RCC 7860 (cell line): ENCODE measurements around the gene FNDC3B.

ENCODE experiments used
- DNase-seq: peaks from one replicate; pipeline ENCODE4 v3.0.0-alpha.2; 2015; ENCODE audit warnings: low spot score
- FAIRE-seq: peaks from 2 replicates; lab custom pipeline; 2012; peaks lifted over from hg19 to GRCh38; lab: Jason Lieb, UNC

FNDC3B gene

DNA sequence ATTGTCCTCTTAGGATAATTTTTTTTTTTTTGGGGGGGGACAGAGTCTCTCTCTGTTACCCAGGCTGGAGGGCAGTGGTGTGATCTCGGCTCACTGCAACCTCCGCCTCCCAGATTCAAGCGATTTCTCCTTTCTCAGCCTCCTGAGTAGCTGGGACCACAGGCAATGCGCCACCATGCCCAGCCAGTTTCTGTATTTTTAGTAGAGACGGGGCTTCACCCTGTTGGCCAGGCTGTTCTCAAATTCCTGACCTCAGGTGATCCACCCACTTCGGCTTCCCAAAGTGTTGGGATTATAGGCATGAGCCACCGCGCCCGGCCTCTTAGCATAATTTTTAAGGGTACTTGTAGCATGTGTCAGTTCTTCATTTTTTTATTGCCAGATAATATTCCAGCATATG lies 122.6 kb downstream of the FNDC3B start:
- FAIRE-seq = no peak
- no peak for DNase-seq

DNA sequence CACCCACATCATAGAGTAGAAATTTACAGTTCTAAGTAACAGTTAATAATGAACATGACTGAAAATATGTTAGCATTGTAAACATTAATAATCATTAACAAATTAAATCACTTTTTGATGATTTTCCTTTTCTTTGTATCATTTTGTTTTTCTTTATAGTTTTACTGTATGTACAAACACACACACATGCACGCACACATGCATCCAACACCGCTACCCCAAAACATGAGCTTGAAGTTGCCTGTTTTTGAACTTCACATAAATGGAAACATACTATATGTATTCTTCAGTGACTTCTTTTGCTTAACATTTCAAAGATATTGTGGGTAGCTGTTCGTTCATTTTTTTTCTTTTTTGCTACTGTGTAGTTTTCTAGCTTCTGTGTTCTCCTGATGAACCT lies 123.9 kb downstream of the FNDC3B start:
- no peak for DNase-seq
- no peak for FAIRE-seq

DNA sequence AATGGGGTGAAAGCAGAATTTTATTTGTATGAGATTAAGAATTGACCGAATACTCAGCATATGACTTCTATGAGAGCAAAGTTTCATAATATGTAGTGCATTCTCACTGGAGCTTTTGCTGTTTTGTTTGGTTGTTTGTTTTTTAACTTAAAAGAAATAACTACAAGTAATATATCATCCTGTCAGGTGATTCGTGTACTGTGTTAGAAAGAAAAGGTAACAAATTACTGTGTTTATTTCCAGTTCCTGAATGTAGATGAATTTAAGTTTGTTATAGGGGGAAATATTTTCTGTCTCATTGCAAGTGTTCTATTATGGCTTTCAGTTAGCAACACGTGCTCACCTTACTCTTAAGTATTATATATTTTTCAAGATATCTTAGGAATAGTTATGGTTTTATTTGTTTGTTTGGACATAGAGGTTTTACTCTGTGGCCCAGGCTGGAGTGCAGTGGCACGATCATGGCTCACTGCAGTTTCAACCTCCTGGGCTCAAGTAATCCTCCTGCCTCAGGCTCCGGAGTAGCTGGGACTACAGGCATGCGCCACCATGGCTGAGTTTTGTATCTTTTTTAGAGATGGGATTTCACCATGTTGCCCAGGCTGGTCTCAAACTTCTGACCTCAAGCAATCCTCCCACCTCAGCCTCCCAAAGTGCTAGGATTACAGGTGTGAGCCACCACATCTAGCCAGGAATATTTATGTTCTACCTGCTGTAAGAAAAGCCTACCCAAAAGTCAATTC lies 125.4 kb downstream of the FNDC3B start:
- FAIRE-seq (no peak), DNase-seq (no peak)

DNA sequence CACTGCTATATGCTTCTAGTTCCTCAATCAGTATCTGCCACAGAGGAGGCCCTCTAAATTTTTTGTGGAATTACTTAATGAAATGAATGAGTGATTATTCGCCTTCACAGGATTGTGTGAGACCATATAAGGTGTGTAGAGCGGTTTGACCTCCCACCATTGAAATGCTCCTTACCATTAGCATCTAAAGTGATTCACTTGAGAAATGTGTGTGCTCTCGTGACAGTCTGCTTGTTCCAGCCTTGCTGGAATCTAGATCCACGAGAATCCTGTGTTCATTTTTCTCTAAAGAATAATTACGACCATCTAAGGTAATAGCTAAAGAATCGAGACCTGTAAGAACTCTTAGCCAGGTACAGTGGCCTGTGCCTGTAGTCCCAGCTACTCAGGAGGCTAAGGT lies 126.9 kb downstream of the FNDC3B start:
- DNase-seq (no peak), FAIRE-seq (no peak)

DNA sequence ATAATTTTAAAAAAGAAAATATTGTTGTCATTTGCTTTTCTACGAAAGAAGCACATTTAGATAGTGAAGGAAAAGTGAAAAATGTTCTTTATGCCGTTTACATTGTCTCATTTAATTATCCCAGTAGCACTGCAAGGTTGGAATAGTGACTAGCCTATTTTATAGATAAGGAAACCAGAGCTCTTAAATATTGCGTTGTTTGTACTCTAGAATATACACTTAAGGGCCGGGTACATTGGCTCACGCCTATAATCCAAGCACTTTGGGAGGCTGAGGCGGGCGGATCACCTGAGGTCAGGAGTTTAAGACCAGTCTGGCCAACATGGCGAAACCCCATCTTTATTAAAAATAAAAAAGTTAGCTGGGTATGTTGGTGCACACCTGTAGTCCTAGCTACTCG lies 127.5 kb downstream of the FNDC3B start:
- FAIRE-seq (no peak), DNase-seq (no peak)

DNA sequence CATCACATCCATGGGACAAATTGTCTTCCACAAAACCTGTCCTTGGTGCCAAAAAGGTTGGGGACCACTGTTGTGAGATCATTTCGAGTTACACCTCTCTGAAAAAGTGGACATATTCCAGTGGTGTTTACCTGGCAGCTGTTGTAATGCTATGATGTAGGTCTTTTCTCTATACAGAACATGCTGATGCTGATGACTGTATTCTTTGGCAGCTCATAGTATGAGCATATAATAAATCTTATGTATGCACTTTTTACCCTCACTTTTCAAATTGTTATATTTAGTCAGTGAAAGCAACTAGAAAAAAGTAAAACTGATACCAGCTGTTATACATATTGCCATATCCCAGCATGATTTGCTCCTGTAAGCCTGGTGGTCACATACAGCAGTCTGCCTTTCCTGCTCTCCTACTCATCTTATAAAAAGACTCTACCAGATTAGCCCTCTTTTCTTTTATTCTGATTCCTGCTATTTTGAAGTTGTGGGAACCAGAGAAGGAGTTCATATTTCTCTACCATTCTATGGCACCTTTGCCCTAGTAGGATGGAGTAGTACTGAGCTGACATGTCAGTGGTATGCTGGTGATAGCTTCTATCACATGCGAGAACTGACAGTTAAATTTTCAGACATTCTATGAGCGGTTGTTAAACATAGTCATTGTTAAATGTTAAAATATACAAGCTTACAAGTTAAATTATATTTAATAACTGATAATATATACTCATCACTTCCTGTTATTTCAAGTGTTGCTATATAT lies 128.7 kb downstream of the FNDC3B start:
- FAIRE-seq (no peak), DNase-seq (no peak)

DNA sequence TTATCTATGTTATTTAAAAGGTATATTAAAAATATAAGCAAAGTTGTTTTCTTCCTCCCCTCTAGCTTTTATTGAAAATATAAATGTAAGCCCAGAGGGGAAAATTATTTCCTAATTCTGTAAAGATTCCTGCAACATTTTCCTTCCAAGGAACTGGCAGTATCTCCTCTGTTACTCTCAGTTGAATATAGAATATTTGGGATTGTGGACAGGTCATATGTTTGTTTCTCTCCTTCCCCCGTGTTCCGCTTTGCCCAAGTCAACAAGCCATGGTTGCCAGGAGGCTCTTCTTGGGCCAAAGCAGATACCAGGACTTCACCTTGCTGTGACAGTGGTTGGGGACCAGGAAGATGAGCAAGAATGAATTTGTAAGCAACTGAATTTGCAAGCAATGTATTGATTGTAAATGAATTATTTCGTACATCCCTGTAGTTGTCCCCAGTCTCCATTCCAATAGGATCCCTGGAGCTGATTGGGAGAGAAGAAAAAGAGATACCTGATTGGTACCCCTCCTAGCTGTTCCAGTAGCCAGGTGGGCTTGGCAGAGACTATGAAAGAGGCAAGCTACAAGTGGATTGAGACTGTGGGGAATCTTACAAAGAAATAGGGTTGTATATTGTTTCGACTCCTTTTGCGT lies 130.8 kb downstream of the FNDC3B start:
- no peak for FAIRE-seq
- no peak for DNase-seq

DNA sequence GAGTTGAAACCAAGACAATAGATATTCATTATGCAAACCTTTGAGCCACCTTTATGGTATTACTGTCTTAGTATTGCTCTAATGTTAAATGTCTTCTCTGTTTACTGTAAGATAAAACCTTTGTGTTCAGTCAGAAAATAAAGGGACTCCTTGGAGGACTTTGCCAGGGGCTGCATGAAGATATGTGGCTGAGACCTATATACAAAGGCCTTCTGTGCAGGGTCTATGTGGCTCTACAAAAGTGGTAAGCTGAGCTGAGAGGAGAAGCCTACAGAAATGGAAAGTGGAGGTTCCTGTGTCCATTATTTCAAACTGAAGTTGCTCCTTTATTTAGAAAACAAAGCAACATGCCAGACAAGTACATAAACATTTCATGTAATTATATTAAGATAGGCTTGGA lies 131.5 kb downstream of the FNDC3B start:
- FAIRE-seq (no peak), DNase-seq (no peak)

DNA sequence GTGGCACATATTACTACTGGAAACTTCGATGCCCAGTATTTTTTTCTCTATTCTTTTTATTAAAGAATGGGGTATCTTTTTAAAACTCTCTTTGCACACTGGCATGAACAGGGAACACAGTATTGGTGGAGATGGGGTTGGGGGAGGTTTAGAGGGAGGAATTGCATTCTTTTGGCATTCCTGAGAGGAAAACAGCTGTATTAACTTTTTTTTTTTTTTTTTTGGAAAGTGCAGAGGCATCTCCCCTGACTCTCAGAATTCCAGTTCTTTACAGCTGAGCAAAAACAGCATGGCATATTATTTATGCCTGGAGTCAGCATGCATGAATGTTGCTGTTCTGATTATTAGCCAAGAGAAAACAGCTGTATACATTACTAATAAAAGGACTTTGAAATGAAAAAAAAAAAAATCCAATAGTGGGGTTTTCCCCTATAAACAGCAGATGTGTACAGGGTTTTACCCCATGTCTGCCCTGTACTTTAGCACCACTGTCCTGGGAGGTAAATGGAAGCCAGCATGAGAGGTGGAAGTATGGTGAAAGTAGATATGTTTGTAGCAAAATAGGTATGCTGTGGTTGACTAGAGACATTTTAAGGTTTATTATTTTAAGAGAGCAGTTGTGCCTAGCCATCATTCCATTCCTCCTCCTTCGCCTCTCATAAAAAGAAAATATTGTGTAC lies 132.2 kb downstream of the FNDC3B start:
- FAIRE-seq (no peak), DNase-seq (no peak)

DNA sequence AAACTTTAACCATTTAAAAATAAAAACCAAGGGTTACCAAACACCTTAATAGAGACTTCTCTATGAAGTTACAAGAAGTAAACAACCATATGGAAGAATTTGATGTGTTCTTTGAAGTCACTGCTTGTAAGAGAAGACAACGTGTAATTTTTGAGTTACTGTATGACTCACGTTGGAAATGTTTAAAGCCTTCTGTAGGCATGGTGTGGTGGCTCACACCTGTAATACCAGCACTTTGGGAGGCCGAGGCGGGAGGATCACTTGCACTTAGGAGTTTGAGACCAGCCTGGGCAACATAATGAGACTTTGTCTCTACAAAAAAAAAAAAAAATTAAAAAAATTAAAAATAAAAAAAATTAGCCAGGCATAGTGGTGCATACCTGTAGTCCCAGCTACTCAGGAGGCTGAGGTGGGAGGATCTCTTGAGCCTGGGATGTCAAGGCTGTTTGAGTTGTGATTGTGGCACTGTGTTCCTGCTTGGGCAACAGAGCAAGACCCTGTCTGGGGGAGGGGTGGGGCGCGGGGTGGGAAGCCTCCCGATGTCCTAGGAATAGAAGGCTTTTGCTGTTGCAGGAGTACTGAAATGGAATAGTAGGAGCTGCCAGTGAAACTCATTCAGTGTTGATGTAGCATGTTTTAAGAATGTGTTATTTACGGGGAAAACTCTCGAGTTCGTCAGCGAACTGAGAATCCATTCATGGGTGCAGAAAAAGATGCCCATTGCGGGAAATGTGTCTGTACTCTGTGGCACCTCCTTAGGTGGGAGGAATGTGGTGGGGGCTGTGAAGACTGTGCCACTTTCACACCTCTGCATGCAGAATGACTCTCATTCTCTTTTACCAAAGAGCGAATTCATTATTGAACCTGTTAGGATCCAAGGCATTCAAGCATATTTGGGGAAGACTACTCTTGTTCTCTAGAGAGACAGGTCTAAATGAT lies 134.2 kb downstream of the FNDC3B start:
- DNase-seq = no peak
- no peak for FAIRE-seq

DNA sequence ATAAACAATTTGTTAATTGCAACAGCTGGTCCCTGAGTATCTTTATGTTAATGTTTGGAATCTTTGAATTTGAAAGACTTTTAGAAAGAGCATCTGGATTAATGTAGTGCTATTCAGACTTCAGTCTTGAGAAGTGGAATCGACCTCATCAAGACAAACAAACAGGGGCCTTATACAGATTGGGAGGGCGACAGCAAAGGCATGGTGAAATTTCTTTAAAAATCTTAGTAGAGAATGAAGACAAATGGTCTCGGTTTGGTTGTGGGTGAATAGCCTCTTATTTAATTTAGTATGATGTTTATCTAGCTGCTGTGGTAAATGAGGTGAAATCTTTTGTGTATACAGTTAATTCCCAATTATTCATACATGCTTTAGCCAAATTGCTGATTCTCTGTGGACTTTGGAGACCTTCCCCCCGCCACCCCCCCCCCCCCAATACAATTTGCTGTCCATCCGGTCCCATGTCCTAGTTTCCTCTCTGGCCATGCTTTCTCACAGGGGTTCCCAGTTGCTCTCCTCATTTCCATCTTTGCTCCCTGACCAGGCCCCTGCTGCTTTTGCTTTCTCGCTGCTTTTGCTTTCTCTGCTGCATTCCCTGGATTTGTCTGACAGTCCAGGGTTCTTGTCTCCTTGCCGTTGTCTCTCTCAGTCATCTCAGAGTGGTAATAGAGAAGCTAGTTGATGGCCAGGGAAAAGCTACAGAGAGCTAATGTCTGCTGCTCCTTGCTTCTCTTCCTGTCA lies 135.3 kb downstream of the FNDC3B start:
- FAIRE-seq = no peak
- DNase-seq = no peak

DNA sequence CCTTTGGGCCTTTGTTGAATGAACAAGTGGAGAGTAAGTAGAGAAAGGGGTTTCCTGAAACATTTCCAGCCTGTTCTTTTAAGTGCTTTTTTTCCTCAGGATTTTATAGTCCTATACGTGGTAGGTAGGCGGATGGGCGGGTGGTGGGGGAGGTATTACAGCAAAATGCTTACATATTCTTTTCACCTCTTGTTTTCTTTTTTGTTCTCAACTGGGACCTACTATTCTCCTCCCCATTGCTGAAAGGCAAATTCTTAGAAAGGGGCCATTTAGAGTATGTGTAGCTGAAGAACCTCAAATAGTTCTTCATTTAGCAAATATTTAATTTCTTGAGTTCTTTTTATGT lies 135.8 kb downstream of the FNDC3B start:
- no peak for DNase-seq
- no peak for FAIRE-seq

DNA sequence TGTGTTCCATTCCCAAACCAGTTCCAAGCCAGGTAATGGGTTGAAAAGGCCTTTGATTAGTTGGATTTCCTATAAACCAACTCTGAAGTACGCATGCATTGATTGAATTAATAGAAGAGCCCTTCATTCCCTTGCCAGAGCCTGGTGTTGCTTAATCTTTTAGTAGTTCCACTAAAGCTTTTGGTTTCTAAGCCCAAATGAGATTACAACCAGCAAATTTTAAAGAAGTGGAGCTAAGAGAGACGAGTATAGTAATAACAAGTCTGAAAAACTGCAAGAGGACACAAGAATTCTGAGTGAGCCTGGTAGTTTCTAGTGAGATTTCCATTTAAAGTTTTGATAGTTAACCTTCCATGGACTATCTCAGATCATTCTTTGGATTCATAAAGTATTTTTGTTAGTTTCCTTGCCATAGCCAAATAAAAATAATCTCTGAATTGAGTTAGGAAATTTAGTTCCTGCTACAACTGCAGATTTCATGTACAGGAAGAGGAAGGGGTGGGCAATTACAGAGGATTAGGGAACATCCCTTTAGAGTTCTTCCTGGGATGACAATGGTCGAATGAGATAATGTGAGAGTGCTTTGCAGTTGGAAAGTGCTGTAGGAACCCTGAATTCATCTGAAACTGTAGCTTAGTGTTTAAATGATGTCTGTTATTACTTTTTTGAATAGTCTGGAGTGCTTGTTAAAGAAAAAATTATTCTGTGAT lies 136.8 kb downstream of the FNDC3B start:
- DNase-seq (no peak), FAIRE-seq (no peak)

DNA sequence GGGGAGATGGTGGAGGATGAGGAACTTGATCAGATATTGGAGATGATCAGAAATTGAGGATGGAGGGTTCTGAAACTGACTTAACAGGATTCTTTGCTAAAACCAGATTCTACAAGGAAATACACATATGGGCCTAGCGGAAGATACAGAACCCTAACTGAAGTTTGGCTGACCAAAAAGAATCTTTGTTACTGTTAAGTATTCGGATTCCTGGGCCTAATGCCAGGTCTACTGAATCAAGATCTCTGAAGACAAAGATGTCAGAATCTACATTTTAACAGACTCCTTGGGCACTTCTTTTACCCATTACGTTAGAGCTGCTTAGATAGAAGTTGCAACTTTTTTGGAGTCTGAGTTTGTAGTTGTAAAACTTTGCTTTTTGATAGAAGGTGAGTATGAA lies 137.7 kb downstream of the FNDC3B start:
- no peak for FAIRE-seq
- DNase-seq = no peak

DNA sequence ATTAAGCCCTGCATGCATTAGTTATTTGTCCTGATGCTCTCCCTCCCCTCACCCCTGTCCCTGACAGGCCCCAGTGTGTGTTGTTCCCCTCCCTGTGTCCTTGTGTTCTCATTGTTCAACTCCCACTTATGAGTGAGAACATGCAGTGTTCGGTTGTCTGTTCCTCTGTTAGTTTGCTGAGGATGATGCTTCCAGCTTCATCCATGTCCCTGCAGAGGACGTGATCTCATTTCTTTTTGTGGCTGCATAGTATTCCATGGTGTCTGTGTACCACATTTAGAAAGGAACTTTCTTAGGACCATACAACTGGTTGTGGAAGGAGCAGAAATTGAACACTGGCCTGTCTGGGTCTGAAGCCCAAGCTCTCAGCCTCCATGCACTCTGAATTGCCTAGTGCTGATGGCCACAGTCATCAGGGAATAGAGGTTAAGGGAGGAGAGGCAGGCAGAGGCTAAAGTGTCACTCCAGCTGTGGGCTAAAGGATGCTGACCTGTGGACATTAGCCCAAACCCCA lies 138.5 kb downstream of the FNDC3B start:
- no peak for DNase-seq
- no peak for FAIRE-seq

DNA sequence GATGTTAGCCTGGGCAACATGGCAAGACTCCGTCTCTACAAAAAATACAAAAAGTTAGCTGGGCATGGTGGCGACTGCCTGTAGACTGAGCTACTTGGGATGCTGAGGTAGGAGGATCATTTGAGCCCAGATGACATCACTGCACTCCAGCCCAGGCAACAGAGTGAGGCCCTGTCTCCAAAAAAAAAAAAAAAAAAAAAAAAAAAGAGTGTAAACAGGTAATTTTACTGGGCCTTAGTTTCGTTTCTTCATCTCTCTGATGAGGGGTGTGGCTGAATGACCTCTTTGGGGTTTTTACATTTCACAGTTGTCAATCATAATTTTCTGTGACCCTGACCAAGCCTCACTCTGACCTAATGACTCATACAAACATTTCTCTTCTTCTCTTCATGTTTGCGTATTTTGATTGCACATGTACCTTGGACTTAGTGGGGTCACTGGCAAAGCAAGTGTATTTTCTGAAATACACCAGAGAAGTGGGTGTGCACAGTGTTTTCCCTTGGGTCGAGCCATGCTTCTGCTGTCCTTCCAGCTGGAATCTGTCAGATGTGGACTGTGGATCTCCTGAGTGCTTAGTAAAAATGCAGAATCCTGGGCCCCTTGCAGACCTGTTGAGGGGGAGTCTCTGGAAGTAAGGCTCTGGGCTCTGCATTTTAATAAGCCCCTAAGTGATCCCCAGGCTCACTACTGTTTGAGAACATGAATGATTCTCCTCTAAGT lies 140.5 kb downstream of the FNDC3B start:
- DNase-seq (no peak), FAIRE-seq (no peak)

DNA sequence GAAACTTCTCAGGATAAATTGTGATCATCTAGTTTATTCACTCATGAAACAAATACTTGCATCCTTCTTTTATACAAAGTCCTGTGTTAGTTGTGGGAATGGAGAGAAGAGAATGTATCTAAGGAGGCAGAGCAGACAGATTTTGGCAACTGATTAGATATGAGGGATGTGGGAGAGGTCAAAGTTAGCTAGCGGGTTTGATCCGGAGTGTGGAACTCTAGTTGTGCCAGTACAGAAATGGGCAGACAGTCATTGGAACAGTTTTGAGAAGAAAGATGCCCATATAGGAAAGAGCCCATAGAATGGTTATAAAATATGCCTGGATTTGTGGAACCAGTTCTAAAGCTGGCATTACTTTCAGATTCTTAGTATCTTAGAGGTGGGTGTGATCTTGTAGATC lies 141.1 kb downstream of the FNDC3B start:
- DNase-seq (no peak), FAIRE-seq (no peak)

DNA sequence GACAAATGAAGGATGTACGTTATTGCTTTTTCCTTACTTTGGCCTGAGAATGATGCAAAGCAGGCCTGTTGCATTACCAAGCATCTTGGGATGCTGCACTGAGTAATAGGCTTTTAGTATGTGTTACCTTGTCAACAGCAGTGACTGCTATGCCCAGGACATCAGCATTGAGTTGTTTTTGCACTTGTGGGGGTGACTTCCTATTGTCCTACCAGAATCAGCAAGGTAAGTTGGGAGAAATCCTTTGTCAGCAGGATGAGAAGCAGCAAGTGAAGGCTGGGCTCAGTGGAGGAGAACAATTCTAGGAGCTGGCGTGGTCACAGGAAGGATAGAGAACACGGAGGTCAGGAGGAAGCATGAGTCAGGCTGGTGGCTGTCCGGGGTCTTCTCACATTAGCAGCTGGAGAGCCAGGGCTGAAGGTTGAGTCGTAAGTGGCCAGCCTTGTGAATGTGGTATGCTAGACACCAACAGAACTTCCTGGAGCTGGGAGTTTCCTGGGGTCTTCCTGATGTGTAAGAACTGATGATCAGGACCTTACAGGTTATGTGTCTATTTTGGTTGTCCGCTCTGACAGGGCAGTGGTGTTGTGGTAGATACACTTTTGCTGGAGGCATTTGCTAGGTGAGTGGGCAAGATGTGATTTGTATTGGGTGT lies 142.7 kb downstream of the FNDC3B start:
- DNase-seq = peak; percentile 84
- peak; percentile 83 for FAIRE-seq
